Loucy (cell line): ENCODE results near the gene TRAF4.

Experiments used
- EZH2phosphoT487 ChIP-seq: fragments of 200-600 bp; IDR thresholded peaks from 2 replicates; pipeline ENCODE4 v1.6.1; 2018; ENCODE audit warnings: antibody characterized with exemption, mild to moderate bottlenecking, moderate library complexity, borderline replicate concordance
- TF ChIP-seq, protein P1 (sequence below): fragments of 200-600 bp; sonication (generic); conservative IDR thresholded peaks from 2 replicates; pipeline ENCODE4 v1.5.1; 2014; ENCODE audit warnings: mild to moderate bottlenecking, antibody characterized with exemption, low read length

DNA sequence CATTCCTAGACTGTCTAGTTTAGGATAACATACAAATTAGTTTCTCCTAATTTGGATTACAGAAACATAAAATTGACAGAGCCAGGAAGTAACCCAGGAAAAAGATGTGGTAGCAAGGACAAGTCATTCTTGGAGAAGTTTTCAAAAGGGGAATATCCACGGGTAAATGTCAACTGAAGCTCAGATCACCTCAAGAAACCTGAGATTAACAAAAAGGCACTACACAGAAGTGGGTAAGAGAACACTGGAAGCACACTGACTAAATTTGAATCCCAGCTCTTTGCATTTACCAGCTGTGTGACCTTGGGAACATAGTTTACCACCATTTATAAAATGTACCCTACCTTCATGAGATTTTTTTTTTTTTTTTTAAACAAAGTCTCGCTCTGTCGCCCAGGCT lies 39.4 kb downstream of the TRAF4 start:
- TF ChIP-seq, protein P1, sequence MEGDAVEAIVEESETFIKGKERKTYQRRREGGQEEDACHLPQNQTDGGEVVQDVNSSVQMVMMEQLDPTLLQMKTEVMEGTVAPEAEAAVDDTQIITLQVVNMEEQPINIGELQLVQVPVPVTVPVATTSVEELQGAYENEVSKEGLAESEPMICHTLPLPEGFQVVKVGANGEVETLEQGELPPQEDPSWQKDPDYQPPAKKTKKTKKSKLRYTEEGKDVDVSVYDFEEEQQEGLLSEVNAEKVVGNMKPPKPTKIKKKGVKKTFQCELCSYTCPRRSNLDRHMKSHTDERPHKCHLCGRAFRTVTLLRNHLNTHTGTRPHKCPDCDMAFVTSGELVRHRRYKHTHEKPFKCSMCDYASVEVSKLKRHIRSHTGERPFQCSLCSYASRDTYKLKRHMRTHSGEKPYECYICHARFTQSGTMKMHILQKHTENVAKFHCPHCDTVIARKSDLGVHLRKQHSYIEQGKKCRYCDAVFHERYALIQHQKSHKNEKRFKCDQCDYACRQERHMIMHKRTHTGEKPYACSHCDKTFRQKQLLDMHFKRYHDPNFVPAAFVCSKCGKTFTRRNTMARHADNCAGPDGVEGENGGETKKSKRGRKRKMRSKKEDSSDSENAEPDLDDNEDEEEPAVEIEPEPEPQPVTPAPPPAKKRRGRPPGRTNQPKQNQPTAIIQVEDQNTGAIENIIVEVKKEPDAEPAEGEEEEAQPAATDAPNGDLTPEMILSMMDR, result no peak
- TF ChIP-seq EZH2phosphoT487, result no peak
